Measurements from ENCODE around the gene MBD1.

GRCh38 chr18:50284255-50284885 is 3.0 kb upstream of the MBD1 start:
- TF ChIP-seq CTCF (conservative IDR thresholded peaks at IDR 0.05): no peak
- no peak for TF ChIP-seq EZH2 (IDR thresholded peaks at IDR 0.05; ENCODE audit: low read depth)
